HCT116 (cell line): ENCODE measurements around the gene EFCAB10. TPM values are rescaled to one million over a fixed set of nuclear protein-coding genes. Genes with fewer than 3 reads are reported as not detected.

Experiments used
- ATAC-seq: fragments of 200-7000 bp; cut with Tn5 transposase; 2 replicates; pipeline ENCODE4 v1.9.1; 2020; ENCODE audit warnings: mild to moderate bottlenecking, moderate library complexity
- BruUV-seq: library from RNA; stranded (reverse); fragments of 400-500 nt; replicated peaks from 2 replicates; lab custom pipeline; 2021; lab: Mats Ljungman, UMichigan
- CTCF ChIA-PET: fragments of 300-600 bp; sonication (Branson Sonifier 250); formaldehyde crosslinking; loops from one replicate; lab custom pipeline; 2021; ENCODE audit warnings: antibody characterized with exemption; lab: Charles Lee
- POLR2A ChIA-PET: fragments of 300-600, 350-600 bp; sonication (Branson Sonifier 250); formaldehyde crosslinking; loops from one replicate; lab custom pipeline; 2021; ENCODE audit warnings: antibody characterized with exemption; lab: Charles Lee
- RAD21 ChIA-PET, 2 experiments: fragments of 300-600 bp; sonication (Branson Sonifier 250); formaldehyde crosslinking; loops; one replicate each; lab custom pipeline; 2023; ENCODE audit warnings: low total read pairs in 2 of 2; ENCODE audit not compliant: uncharacterized antibody in 2 of 2, unreplicated experiment in 2 of 2, low non-redundant PET in 1 of 2; lab: Charles Lee
- DNase-seq: peaks from one replicate; pipeline ENCODE4 v3.0.0-alpha.2; 2010; ENCODE audit warnings: low read depth, low spot score
- H2AFZ ChIP-seq: fragments of 200-600 bp; shearing (Covaris generic), sonication (generic); 2 replicates; pipeline ENCODE4 v1.6.1; 2017; ENCODE audit warnings: low read depth, mixed run types, mixed read lengths, antibody characterized with exemption, low read length; ENCODE audit not compliant: poor library complexity, severe bottlenecking
- H3K27ac ChIP-seq: 2 replicates; pipeline ENCODE4 v1.5.1; 2012; ENCODE audit warnings: low read depth, low read length
- H3K27me3 ChIP-seq: fragments of 200-600 bp; sonication (generic); 2 replicates; pipeline ENCODE4 v1.6.1; 2016; ENCODE audit warnings: mixed run types, low read length, mixed read lengths; ENCODE audit not compliant: insufficient read depth
- H3K36me3 ChIP-seq, 2 experiments: fragments of 200-500 bp in 1 of 2; fragments of 200-600 bp in 1 of 2; sonication (Bioruptor generic) in 1 of 2; sonication (generic) in 1 of 2; 2 replicates each; pipeline versions ENCODE4 v1.5.1 to v1.6.1; 2014 to 2016; ENCODE audit warnings: low read length in 2 of 2, inconsistent platforms in 1 of 2, mixed read lengths in 1 of 2, mixed run types in 1 of 2; ENCODE audit not compliant: insufficient read depth in 2 of 2, control insufficient read depth in 1 of 2
- H3K4me1 ChIP-seq, 2 experiments: fragments of 200-600 bp in 1 of 2; sonication (generic) in 1 of 2; 2 replicates each; pipeline versions ENCODE4 v1.5.1 to v1.6.1; 2012 to 2017; ENCODE audit warnings: low read length in 2 of 2, inconsistent platforms in 1 of 2, mild to moderate bottlenecking in 1 of 2, mixed read lengths in 1 of 2, mixed run types in 1 of 2, moderate library complexity in 1 of 2; ENCODE audit not compliant: insufficient read depth in 2 of 2, control insufficient read depth in 1 of 2
- H3K4me2 ChIP-seq: fragments of 200-600 bp; sonication (generic); 2 replicates; pipeline ENCODE4 v1.6.1; 2017; ENCODE audit warnings: mixed run types, low read length, mixed read lengths
- H3K4me3 ChIP-seq, 2 experiments: fragments of 200-600 bp in 1 of 2; sonication (generic) in 1 of 2; replicated peaks in 1 of 2; 2 replicates each; pipeline ENCODE4 v1.5.1; 2011 to 2016; ENCODE audit warnings: low read length in 2 of 2, control low read depth in 1 of 2, low read depth in 1 of 2, mild to moderate bottlenecking in 1 of 2, mixed read lengths in 1 of 2, mixed run types in 1 of 2
- H3K79me2 ChIP-seq: fragments of 200-600 bp; sonication (generic); 2 replicates; pipeline ENCODE4 v1.6.1; 2017; ENCODE audit warnings: mild to moderate bottlenecking, mixed run types, low read length, moderate library complexity, mixed read lengths; ENCODE audit not compliant: insufficient read depth
- H3K9ac ChIP-seq: fragments of 200-600 bp; sonication (generic); 2 replicates; pipeline ENCODE4 v1.6.1; 2016; ENCODE audit warnings: low read length, mixed read lengths
- H3K9me2 ChIP-seq: fragments of 200-600 bp; sonication (generic), shearing (Covaris generic); 2 replicates; pipeline ENCODE4 v1.6.1; 2017; ENCODE audit warnings: mixed run types, mild to moderate bottlenecking, moderate library complexity; ENCODE audit not compliant: insufficient read depth
- H3K9me3 ChIP-seq, 2 experiments: fragments of 200-500 bp in 1 of 2; fragments of 200-600 bp in 1 of 2; sonication (Bioruptor generic) in 1 of 2; sonication (generic) in 1 of 2; 2 replicates each; pipeline ENCODE4 v1.6.1; 2014 to 2017; ENCODE audit warnings: low read length in 2 of 2, mixed read lengths in 2 of 2, inconsistent platforms in 1 of 2, low read depth in 1 of 2, mild to moderate bottlenecking in 1 of 2, mixed run types in 1 of 2, moderate library complexity in 1 of 2; ENCODE audit not compliant: control insufficient read depth in 1 of 2, insufficient read depth in 1 of 2
- H4K20me1 ChIP-seq: fragments of 200-600 bp; sonication (generic), shearing (Covaris generic); 2 replicates; pipeline ENCODE4 v1.6.1; 2017; ENCODE audit warnings: mixed run types, mild to moderate bottlenecking, moderate library complexity; ENCODE audit not compliant: insufficient read depth
- CBX3 ChIP-seq: IDR thresholded peaks from 2 replicates; pipeline ENCODE4 v1.6.1; 2012; ENCODE audit warnings: low read depth
- CEBPB ChIP-seq: IDR thresholded peaks from 2 replicates; pipeline ENCODE4 v1.6.1; 2012; ENCODE audit warnings: low read depth
- EGR1 ChIP-seq: IDR thresholded peaks from 2 replicates; pipeline ENCODE4 v1.6.1; 2012; ENCODE audit warnings: low read depth
- ELF1 ChIP-seq: IDR thresholded peaks from 2 replicates; pipeline ENCODE4 v1.6.1; 2012; ENCODE audit warnings: low read depth, borderline replicate concordance
- POLR2A ChIP-seq: IDR thresholded peaks from 2 replicates; pipeline ENCODE4 v1.7.0; 2011; ENCODE audit warnings: borderline replicate concordance; ENCODE audit not compliant: insufficient read depth, insufficient read length; ENCODE audit errors: extremely low read depth
- RAD21 ChIP-seq: IDR thresholded peaks from 2 replicates; pipeline ENCODE4 v1.6.1; 2012; ENCODE audit warnings: low read depth, mild to moderate bottlenecking
- TCF7L2 ChIP-seq: IDR thresholded peaks from 2 replicates; pipeline ENCODE4 v1.7.0; 2011; ENCODE audit warnings: borderline replicate concordance, inconsistent platforms; ENCODE audit not compliant: insufficient read depth, insufficient read length; ENCODE audit errors: extremely low read depth
- YY1 ChIP-seq: IDR thresholded peaks from 2 replicates; pipeline ENCODE4 v1.6.1; 2011; ENCODE audit warnings: low read length, low read depth, moderate library complexity, mild to moderate bottlenecking; ENCODE audit not compliant: insufficient replicate concordance; ENCODE audit errors: extremely low read depth
- ZBTB33 ChIP-seq: IDR thresholded peaks from 2 replicates; pipeline ENCODE4 v1.6.1; 2011; ENCODE audit warnings: mild to moderate bottlenecking, low read length, moderate library complexity; ENCODE audit not compliant: insufficient replicate concordance; ENCODE audit errors: extremely low read depth
- ZFX ChIP-seq: fragments of 450-650 bp; IDR thresholded peaks from 2 replicates; pipeline ENCODE4 v1.6.1; 2017
- ZNF274 ChIP-seq: fragments of 200-500 bp; sonication (Bioruptor generic); IDR thresholded peaks from 2 replicates; pipeline ENCODE4 v1.6.1; 2014; ENCODE audit warnings: mild to moderate bottlenecking, low read depth, low read length, inconsistent platforms
- intact Hi-C: fragments of 100-400 bp; cut with micrococcal nuclease; formaldehyde crosslinking; loops from 2 replicates; pipeline ENCODE4 v1.10.0; 2022
- total RNA-seq: library from RNA; stranded (reverse); gene quantifications from one replicate; pipeline ENCODE4 v1.2.1, GENCODE V29; 2021; ENCODE audit not compliant: unreplicated experiment
- TF ChIP-seq, protein P1 (sequence below): IDR thresholded peaks from 2 replicates; pipeline ENCODE4 v1.6.1; 2012; ENCODE audit warnings: low read depth

Gene EFCAB10
- total RNA-seq, 1 experiment from 2014 or later: 1.7 TPM

DNA sequence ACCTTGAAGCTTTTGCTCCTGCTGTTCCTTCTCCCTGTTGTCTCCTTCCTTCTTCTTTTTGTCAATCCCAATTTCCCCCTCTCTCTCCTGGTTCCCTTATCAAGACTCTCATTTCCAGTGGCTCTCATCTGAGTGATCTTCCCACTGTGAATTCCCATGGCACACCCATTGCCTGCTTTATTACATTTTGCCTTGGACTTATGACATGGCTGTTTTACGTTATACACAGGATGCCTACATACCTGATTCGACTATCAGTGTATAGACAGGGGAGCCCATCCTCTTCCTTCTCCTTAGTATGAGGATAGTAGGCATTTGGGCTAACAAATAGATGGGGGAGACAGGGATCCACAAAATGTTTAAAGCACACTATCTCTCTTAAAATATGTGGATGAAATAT is 39.9 kb upstream of the EFCAB10 start:
- H2AFZ ChIP-seq: no peak overlapping the region
- no peaks in the 10 kb centered on the region for H4K20me1 ChIP-seq
- H3K4me1 ChIP-seq: no peaks in the 10 kb centered on the region
- POLR2A ChIA-PET: no interaction called here
- ATAC-seq (no peak), DNase-seq (no peak)
- CTCF ChIA-PET: no interaction called here
- H3K79me2 ChIP-seq: no peaks in the 10 kb centered on the region
- H3K27ac ChIP-seq: no peak overlapping the region
- H3K9me3 ChIP-seq: peaks cover 0 to 4% of the 10 kb centered on the region in 2 experiments; a peak in 1 of 4 replicates
- H3K27me3 ChIP-seq: no peaks in the 10 kb centered on the region
- H3K9me2 ChIP-seq: no peaks in the 10 kb centered on the region
- H3K4me3 ChIP-seq: no peak overlapping the region
- no peak overlapping the region for H3K4me2 ChIP-seq
- no peaks in the 10 kb centered on the region; a peak in 1 of 4 replicates for H3K36me3 ChIP-seq
- RAD21 ChIA-PET: no interaction called here
- BruUV-seq: no TSS peak
- TF ChIP-seq TCF7L2 (no peak), POLR2A (no peak), CBX3 (no peak), CEBPB (no peak), RAD21 (no peak), ZNF274 (no peak), ZBTB33 (no peak), ZFX (no peak), EGR1 (no peak), YY1 (no peak), ELF1 (no peak)
- TF ChIP-seq, protein P1, sequence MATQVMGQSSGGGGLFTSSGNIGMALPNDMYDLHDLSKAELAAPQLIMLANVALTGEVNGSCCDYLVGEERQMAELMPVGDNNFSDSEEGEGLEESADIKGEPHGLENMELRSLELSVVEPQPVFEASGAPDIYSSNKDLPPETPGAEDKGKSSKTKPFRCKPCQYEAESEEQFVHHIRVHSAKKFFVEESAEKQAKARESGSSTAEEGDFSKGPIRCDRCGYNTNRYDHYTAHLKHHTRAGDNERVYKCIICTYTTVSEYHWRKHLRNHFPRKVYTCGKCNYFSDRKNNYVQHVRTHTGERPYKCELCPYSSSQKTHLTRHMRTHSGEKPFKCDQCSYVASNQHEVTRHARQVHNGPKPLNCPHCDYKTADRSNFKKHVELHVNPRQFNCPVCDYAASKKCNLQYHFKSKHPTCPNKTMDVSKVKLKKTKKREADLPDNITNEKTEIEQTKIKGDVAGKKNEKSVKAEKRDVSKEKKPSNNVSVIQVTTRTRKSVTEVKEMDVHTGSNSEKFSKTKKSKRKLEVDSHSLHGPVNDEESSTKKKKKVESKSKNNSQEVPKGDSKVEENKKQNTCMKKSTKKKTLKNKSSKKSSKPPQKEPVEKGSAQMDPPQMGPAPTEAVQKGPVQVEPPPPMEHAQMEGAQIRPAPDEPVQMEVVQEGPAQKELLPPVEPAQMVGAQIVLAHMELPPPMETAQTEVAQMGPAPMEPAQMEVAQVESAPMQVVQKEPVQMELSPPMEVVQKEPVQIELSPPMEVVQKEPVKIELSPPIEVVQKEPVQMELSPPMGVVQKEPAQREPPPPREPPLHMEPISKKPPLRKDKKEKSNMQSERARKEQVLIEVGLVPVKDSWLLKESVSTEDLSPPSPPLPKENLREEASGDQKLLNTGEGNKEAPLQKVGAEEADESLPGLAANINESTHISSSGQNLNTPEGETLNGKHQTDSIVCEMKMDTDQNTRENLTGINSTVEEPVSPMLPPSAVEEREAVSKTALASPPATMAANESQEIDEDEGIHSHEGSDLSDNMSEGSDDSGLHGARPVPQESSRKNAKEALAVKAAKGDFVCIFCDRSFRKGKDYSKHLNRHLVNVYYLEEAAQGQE: no peak
- H3K9ac ChIP-seq: no peak overlapping the region
- intact Hi-C loops: no loop called here
